Glutamatergic neuron (in vitro differentiated cells): ENCODE results near the gene DHX35. TPM values are rescaled to one million over a fixed set of nuclear protein-coding genes. Genes with fewer than 3 reads are reported as not detected.

Experiments used
- DNase-seq: peaks from one replicate; pipeline ENCODE4 v3.0.0; 2022
- H3K27ac Mint-ChIP-seq: one replicate; pipeline ENCODE4 v1.8.0; 2020; ENCODE audit warnings: mild to moderate bottlenecking, mixed read lengths, inconsistent platforms; ENCODE audit not compliant: unreplicated experiment
- H3K27me3 Mint-ChIP-seq: one replicate; pipeline ENCODE4 v1.8.0; 2020; ENCODE audit warnings: mild to moderate bottlenecking, moderate library complexity, mixed read lengths, inconsistent platforms; ENCODE audit not compliant: unreplicated experiment
- H3K36me3 Mint-ChIP-seq: one replicate; pipeline ENCODE4 v1.8.0; 2020; ENCODE audit warnings: mild to moderate bottlenecking, mixed read lengths, inconsistent platforms; ENCODE audit not compliant: unreplicated experiment
- H3K4me1 Mint-ChIP-seq: one replicate; pipeline ENCODE4 v1.8.0; 2020; ENCODE audit warnings: mild to moderate bottlenecking, low read depth, mixed read lengths, inconsistent platforms; ENCODE audit not compliant: unreplicated experiment
- H3K4me3 Mint-ChIP-seq: one replicate; pipeline ENCODE4 v1.8.0; 2020; ENCODE audit warnings: mild to moderate bottlenecking, mixed read lengths, inconsistent platforms; ENCODE audit not compliant: unreplicated experiment
- H3K9me3 Mint-ChIP-seq: one replicate; pipeline ENCODE4 v1.8.0; 2020; ENCODE audit warnings: mild to moderate bottlenecking, moderate library complexity, mixed read lengths, inconsistent platforms; ENCODE audit not compliant: unreplicated experiment
- CTCF ChIP-seq: fragments of 200-600 bp; sonication (generic); IDR thresholded peaks from one replicate; pipeline ENCODE4 v1.5.0; 2021; ENCODE audit not compliant: partially characterized antibody, unreplicated experiment
- total RNA-seq: library from RNA; stranded (reverse); fragmentation: NEBNext Ultra II Directional; extraction: Animal tissue kit (Norgen Biotek cat#: 25700); gene quantifications from one replicate; pipeline ENCODE4 v1.2.1, GENCODE V29; 2021; ENCODE audit not compliant: unreplicated experiment

DHX35 gene
- total RNA-seq, 1 donor from 2014 or later = 12.0 TPM

GRCh38 chr20:39048000-39048696 is 86.0 kb downstream of the DHX35 start:
- H3K4me1 Mint-ChIP-seq = peaks cover 12% of the 10 kb centered on the region
- H3K36me3 Mint-ChIP-seq = no peaks in the 10 kb centered on the region
- H3K4me3 Mint-ChIP-seq = no peak overlapping the region
- TF ChIP-seq CTCF = peak; percentile 93
- DNase-seq = peak; percentile 85
- H3K27ac Mint-ChIP-seq = no peak overlapping the region
- peaks cover 17% of the 10 kb centered on the region for H3K9me3 Mint-ChIP-seq
- peaks cover 9% of the 10 kb centered on the region for H3K27me3 Mint-ChIP-seq

- H3K9me3 Mint-ChIP-seq = peaks cover 20% of the 10 kb centered on the region
- H3K27me3 Mint-ChIP-seq = peaks cover 11% of the 10 kb centered on the region
- H3K4me3 Mint-ChIP-seq = no peak overlapping the region
- no peak overlapping the region for H3K27ac Mint-ChIP-seq
- peaks cover 14% of the 10 kb centered on the region for H3K4me1 Mint-ChIP-seq
- no peak for TF ChIP-seq CTCF
- no peak for DNase-seq
- H3K36me3 Mint-ChIP-seq = no peaks in the 10 kb centered on the region
Measured at GRCh38 chr20:39049148-39049547, 87.0 kb downstream of the DHX35 start.

DNA sequence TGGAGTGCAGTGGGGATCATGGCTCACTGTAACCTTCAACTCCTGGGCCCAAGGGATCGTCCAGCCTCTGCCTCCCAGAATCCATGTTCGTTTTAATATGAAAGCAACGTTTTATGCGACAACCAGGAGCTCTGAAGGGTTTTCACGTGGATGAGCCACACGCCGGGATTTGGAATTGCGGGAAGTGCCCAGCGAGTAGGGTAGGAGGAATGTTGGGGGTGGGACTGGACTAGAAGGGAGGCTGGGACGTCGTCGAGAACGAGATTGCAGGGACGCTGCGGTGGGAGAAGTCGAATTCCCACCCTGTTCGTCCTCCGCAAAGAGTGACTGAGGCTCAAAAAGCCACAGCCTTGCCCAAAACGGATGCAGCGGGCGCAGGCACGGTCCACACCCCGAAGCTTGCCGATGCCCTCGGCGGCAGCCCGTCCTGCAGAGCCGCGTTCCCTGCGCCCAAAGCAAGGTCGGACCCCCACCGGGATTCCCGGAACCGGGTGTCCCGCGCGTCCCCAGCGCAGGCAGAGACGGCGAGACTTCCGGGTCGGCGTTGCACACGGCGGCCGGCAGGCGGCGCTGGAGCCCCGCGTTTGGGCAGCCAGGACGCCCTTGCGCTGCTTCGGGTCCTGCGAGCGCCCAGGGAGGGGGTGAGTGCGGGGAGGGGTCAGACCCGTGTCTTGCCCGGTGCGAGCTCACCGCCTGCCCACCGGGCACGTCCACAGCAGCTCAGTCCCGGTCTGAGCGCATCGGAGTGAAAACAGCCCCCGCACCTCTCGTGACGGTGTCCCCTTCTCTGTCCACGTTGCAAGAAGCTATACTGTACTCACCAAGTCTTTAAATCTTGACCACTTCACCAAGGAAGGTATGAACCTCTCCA is 87.8 kb downstream of the DHX35 start:
- Mint-ChIP-seq H3K36me3 (no peaks in the 10 kb centered on the region), H3K27me3 (peaks cover 11% of the 10 kb centered on the region), H3K27ac (no peak overlapping the region), H3K4me3 (peak overlapping the region; percentile 89), H3K9me3 (peaks cover 20% of the 10 kb centered on the region), H3K4me1 (peaks cover 14% of the 10 kb centered on the region)
- TF ChIP-seq CTCF = peak; percentile 99
- DNase-seq = peak; percentile 85

- Mint-ChIP-seq H3K27ac (no peak overlapping the region), H3K36me3 (no peaks in the 10 kb centered on the region), H3K4me3 (peak overlapping the region; percentile 80), H3K9me3 (peaks cover 20% of the 10 kb centered on the region), H3K4me1 (peaks cover 14% of the 10 kb centered on the region), H3K27me3 (peaks cover 13% of the 10 kb centered on the region)
- TF ChIP-seq CTCF = no peak
- DNase-seq = no peak
Measured at GRCh38 chr20:39050555-39050902, 88.4 kb downstream of the DHX35 start.

DNA sequence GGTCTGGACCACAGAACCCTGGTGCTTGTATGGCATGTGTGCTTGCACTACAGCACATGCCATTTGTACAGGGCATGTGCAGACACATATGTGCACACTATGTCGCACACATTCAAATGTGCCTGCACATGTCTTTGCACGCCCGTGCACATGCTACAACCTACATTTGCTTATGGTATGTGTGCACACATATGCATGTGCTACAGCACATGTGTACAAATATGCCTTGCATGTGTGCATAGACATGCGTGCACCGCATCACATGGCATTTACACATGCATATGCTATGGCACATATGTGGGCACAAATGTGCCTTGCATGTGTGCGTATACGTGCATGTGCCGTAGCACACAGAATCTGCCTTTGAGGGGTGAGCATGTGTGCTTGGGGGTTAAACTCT is 90.5 kb downstream of the DHX35 start:
- Mint-ChIP-seq H3K4me1 (peaks cover 14% of the 10 kb centered on the region), H3K36me3 (no peaks in the 10 kb centered on the region), H3K9me3 (peaks cover 20% of the 10 kb centered on the region), H3K27me3 (peaks cover 13% of the 10 kb centered on the region), H3K27ac (peak overlapping the region; percentile 74), H3K4me3 (peak overlapping the region; percentile 15)
- no peak for TF ChIP-seq CTCF
- DNase-seq = no peak
